ENCODE data around the gene CHN2.
"Not testable (repeated sequence)": the region's sequence is repeated elsewhere in the genome, so short reads cannot be mapped to it uniquely, and the experiment has no call there.

The CHN2 gene

DNA sequence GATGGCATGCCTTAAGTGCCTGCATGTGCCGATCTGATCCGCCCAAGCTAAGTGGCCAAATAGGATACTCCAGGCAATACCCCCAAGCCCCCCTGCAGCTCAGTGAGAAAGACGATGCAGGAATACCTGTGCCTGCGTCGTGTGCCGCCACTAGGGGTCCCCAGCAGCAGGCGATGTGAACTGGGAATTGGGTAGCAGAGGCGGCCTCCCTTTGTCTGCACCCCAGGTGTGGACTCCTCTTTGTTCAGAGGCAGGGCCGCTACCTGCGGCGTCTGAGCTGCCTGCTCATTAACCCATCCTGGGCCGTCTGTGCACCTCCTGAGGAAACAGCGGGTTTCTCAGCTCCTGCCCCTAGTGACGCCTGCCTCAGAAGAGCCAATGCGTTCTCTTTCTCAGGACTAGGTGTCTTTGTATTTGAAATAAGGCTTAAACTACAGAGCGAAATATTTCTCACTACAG lies 4.8 kb upstream of the CHN2 start:
- DNase-seq (ENCODE audit: low read depth, low spot score) = no peak

DNA sequence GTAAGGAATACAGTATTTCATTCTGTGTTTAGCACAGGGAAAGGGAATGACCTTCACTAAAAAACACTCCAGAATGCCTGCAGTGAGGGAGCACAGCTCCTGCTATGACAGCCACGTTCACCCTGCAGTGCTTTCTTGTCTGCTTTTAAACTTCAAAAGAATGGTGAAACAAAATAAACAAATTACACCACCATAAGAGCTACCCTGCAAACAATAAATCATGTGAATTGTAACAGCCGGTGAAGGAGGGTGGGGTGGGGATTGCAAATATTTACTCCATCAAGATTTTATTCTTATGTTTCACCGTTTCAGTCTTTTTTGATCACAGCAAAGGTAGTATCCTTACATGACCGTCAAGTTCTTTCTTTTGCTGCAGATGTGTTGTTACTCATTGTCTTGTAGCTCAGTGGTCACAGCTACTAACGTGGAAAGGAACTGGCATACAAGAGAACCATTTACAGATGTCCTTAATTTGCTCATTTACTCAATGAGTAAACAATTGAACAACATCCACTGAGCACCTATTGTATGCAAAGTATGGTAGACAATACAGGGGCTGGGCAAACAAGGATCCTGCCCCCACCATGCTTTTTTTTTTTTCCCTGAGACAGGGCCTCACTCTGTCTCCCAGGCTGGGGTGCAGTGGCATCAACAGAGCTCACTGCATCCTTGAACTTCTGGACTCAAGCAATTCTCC lies 4.1 kb upstream of the CHN2 start:
- DNase-seq (ENCODE audit: low read depth, low spot score) = no peak

DNA sequence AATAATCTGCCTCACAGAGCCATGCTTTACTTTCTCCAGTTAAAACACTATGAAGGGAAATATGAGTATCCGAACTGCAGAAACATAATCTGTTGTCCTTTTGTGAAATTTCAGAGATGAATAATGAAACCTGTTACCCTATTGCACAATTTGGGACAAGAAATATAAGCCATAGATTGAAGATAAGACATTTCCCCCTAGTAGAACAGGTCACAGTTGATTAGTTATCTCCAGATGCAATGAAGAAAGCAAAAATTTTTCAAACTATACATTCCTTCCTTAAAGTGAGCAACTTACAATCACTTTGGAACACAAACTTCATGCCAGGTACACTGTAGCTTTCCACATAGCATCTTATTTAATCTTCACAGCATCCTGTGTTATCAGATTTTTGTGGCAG lies 2.3 kb upstream of the CHN2 start:
- DNase-seq (ENCODE audit: low read depth, low spot score) = no peak

DNA sequence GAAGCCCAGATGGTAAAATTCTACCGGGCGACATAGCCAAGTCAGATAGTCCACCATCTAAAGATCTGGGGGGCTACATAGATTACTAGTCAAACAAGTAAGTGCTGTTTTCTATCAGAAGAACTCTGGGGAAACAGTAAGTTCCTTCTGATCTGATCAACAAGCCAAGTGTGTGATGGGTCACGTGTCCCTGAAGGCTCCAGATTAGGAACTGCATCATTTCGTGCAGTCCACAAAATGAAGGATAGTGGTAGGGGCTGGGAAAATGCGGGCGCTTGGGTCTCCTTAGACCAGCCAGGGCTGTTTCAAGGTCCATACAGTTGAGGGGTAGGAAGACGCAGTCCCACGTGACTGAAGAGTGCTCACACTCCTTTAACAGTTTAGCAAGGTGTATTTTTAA lies 1.8 kb upstream of the CHN2 start:
- DNase-seq (ENCODE audit: low read depth, low spot score) = no peak

DNA sequence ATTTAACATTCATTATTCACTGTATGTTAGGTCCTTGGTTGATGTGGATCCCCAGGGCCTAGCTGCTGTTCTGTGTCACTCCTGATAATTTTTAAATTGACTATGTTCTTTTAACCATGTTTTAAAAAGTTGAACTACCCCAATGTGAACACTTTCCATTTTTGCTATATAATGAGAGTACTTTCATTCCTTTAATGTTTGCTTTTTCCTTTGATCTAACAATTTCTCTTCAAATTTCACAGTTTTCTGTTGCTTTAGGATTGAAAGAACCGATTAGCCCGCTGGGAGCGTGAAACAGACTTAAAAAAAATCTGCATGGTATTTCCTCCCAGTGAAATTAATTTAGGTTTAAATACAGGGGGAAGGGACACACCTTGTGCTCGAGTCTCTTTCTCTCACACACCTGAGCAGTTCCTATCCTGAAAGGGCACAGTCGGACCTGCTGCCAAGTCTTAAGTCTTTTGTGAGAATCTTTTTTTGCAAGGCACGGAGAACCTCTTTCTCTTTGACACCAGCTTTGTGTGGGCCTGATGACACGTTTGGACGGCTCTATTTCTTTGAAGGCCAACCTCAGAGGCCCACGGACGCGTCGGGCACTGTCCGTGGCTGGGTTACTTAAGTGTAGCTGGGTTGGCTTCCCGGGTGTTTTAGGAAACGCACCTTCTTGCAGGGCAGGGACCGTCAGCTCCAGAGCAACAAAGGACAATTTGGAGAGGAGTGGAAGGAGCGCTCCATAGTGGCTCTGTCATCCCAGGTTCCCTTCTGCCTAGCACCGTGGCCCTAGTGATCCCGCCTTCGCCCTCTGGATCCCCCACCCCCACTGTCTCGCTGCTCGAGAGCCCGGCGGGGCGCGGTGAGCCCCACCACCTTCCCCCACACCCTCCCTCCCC lies 1.0 kb upstream of the CHN2 start:
- no peak for DNase-seq (ENCODE audit: low read depth, low spot score)

DNA sequence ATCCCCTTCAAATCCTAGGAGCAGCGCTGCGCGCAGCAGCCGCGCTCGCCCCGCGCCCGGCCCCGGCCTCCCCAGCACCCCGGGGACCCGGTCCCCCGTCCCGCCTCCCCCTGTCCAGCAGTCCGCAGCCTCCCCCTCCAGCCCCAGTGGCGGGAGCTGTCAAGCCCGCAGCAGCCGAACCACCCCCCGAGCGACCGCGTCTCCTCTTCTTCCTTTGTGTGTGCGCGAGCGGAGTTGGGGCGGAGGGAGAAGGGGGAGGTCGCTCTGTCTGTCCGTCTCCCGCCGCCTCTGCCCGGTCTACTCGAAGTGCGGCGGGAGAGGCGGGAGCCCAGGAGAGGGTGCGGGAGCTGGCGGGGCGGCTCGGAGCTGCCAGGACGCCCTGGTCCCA lies 375 bp upstream of the CHN2 start:
- no peak for DNase-seq (ENCODE audit: low read depth, low spot score)

DNA sequence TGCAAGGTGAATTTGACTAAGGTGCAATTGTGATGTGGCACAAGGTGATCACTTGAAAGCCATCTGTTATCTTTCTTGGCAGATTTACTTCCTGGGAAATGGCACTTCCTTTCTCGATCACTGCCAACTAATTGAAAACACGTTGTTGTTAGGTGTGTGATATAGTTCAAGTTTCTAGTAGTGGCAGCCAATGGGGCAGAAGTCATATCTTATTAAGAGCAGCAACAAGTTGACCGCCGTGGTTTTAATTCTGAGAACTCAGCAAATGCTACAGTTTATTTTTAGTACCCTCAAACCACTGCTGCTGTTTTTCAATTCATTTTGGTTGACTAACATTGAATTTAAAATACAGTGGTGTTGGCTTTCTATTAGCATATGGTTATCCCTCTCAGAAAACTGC lies 1.6 kb downstream of the CHN2 start:
- DNase-seq (ENCODE audit: low read depth, low spot score) = no peak

DNA sequence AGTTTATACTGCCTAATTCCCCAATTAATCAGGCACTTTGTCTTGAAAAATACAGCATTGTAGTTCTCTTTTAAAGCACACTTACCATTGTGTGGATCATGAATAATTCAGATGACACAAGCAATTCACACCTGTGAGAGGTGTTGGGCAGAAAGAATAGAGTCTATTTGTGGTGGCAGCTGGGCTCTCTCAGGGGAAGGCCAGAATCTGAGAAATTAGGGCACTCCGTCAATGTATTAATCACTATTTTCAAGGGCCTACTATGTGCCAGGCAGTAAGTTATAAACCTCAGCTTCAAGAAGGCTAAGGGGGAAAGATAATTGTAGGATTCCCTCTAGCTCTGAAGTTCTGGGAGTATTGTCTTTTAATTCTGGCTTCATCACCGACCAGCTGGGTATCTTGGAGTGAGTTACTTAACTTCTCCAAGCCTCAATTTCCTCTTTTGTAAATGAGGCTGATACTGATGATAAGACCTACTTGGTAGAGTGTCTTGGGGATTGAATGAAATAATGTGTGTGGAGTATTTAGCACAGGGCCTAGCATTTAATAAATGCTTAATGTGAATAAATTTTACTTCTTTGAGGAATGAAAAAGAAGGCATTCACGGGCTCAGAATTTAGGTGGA lies 2.5 kb downstream of the CHN2 start:
- no peak for DNase-seq (ENCODE audit: low read depth, low spot score)

DNA sequence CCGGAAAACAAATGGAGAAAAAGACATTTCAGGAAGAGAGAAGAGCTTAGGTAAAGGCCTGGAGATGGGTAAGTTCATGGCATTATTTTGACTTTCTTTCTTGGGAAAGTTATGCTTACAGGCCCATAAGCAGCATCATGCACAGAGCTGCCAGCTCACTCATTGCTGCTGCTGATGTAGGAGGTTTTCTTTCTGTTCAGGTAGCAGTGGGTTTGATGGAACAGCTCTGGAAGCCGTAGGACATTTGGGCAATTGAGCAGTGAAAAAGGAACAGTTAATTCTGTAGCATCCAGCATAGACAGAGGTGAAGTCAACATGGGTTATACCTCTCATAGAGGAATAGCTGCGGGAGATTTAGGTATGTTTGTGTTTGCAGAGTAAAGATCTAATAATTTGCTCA lies 3.3 kb downstream of the CHN2 start:
- no peak for DNase-seq (ENCODE audit: low read depth, low spot score)

DNA sequence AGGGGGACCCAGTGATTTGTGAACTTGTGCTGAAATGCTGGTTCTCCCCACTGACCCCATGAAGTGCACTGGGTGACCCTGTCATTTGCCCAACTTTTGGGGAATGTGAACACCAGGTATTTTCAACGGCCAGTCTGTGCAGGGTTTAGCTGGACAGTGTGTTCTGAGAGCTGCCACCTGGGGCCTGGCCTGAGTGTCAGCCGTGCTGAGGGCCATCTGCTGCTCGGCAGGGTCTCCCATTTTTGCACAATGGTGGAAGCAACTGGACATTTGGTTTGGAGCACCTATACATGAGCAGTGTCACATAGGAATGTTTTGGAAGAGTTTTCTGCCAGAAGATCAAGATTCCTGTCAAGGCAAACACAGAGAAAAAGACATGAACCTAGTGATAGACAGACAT lies 5.2 kb downstream of the CHN2 start:
- no peak for DNase-seq (ENCODE audit: low read depth, low spot score)

DNA sequence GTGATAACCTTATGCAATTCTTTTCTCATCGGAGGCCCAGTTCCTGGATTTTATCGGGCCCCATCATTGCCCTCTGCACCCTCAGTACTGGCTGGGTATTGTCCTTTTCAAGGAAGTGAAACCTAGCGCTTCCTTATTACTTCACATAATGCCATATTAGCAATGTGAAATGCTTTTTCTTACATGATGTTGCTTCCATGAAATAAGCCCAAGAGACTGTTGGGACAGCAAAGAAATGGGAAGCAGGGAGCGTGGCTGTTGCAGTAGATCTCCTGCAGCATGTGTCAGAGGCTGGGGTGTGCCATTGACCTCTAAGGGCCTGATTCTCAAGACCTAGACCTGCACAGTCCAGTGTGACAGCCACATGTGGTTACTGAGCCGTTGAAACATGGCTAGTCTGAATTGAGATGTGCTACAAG lies 8.1 kb downstream of the CHN2 start:
- no peak for DNase-seq (ENCODE audit: low read depth, low spot score)

DNA sequence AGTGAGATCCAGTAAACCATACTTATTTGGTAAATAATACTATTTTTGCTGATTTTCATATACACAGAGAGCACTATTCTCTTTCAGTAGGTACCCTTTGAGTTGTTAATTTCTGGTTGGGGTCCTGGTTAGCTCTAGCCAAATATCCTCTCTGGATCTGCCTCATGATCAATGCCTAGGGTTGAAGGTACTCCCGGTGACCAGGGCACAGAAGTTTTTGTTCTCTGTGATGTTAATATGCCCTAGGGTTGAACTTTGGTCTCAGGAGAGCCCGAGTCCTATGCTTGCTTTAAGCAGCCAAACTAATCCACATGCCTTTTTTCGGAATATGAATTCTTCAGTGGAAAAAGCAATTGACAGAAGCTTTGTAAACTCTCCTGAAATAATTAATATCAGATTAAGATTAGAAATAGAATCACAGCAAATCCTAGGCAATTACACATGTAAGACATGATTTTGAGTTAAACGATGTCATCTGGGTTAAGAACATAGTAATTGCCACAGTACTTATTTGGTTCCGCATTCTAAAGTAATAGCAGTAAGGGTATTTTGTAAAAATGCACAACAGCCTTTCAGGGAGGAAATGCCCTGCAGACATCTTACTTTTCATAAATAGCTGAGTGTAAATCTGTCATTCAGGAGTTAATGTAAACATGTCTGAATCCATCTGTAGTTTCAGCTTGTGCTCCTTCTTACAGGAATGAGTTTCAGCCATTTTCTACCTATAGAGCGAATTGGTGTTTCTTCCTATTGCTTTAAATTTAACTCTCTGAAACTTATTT lies 10.1 kb downstream of the CHN2 start:
- DNase-seq (ENCODE audit: low read depth, low spot score) = no peak

DNA sequence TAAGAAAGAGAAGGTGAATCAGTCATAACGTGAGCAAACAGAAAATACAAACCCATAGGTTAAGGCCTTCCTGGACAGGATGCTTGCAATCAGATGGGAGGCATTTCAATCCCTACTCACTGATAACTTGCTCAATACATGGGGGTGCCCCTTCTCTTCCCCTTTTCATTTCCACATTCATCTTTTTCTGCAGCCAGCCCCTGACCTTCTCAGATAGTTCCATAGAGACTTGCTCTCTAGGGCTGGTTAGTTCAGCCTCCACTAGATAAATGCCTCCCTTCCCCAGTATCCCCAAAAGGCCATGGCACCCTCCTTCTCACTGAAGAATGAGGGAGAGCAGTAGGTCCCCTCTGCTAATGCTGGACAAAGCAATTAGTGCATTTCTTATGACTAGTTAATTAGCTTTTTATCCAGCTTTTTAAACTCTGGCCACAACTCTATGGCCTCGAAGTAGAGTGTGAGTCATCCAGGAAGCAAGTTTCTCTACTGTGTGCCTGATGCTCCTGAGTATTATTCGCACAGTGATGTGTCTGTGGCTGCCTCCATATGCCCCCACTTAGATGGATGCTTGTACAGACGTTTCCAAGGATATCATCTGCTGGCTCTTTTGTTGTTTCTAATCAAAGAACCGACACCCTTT lies 12.7 kb downstream of the CHN2 start:
- no peak for DNase-seq (ENCODE audit: low read depth, low spot score)

DNA sequence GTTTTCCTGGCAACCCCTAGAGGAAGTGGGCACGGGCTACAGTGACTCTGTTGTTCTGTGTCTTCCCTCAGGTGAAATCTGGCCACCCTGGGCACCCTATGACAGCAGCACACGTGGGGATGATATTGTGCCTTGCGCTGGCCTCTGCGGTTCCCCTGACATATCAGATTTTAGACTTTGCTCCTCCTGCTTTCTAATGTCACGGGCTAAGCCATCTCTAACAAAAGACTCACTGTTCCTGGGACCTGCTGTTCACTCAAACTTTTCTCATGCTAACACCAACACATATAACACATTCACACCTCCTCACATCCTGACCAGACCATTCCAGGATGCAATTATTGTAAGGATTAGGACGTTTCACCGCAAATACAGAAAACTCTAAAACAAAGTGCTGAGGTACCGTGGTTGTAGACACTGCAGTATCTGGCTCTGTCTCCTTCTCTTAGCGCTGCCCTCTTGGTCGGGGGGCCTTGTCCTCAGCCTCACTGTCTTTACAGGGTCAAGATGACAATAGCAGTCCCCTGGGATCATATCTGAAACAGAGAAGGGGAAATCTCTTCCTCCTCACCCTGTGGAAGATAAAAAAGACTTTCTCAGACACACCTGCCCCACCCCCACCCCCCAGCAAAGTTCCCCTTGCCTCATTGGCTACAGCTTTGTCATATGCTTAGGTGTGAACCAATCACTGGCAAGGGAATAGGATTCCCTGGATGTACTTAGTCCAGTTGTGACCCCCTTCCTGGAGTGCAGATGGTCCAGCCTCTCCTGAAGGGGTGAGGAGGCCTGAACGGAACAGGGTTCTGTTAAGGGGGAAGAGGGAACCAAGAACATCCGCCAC lies 14.1 kb downstream of the CHN2 start:
- DNase-seq (ENCODE audit: low read depth, low spot score) = no peak

DNA sequence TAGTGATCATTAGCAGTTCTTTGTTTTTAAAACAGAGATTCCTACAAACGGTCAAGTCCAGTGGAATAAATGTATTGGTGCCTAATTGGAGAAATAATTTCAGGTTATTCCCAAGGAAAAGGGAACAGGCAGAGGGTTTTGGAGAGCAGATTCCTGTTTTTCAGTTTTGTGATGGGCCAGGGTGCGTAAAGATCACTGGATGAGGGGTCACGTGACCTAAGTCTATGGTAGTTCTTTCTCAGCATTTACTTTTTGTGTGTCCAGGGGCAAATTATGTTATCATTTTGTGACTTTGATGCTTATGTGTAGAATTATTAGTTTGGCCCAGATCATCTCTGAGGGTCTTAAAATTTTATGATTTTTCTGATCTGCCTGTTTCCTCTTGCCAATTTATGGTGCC lies 15.2 kb downstream of the CHN2 start:
- DNase-seq (ENCODE audit: low read depth, low spot score) = no peak

DNA sequence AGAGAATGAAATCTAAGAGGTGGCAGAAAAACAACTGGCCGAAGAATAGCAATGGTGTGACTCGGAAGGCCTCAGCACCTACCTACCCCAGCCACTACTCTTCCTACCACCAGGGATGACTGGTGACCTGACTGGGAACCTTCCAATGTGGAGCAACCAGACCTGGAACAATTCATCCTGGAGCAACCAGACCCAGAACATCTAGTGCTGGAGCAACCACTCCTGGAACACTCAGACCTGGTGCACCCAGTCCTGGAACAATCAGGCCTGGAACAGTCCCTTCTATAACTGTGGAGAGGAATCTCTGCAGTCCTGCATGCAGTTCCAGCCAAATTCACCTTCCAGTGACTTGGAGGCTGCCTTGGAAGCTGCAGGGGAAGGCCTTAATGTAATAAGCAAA lies 18.2 kb downstream of the CHN2 start:
- DNase-seq (ENCODE audit: low read depth, low spot score) = not testable (repeated sequence)

DNA sequence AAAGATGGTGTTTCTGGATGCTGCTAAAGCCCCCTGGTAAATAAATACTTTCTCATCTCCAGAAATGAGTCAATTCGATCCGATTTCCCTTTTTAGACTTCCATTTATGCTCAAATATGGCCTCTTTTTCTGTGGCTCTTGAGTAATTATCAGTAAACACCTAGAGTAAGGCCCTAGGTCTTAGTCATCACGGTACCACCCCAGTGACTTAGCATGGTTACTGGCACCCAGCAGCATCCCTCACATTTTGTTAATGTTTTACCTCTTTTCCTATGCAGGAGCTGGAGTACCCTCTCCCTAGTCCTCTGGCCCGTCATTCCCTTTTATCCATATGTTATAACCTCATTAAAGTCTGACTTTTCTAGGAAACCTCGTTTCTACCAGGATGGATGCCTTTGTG lies 19.5 kb downstream of the CHN2 start:
- no peak for DNase-seq (ENCODE audit: low read depth, low spot score)

DNA sequence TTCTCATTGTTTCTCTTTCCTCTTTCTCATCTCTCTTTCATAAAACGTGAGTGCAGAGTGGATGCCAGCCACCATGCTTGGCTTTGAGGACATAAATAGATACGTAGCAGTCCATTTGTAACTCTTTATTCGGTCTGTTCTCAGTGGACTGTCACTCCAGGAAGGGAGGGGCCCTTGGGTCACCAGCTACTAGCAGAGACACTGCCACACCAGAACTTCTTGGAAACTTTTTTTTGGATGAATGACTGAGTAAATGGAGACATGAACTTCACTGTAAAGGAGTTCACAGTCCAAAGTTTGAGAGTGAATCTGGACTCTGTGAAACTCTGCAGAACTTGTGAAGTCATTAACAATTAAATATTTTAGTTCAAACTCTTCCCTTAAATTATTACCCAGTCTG lies 20.2 kb downstream of the CHN2 start:
- no peak for DNase-seq (ENCODE audit: low read depth, low spot score)

DNA sequence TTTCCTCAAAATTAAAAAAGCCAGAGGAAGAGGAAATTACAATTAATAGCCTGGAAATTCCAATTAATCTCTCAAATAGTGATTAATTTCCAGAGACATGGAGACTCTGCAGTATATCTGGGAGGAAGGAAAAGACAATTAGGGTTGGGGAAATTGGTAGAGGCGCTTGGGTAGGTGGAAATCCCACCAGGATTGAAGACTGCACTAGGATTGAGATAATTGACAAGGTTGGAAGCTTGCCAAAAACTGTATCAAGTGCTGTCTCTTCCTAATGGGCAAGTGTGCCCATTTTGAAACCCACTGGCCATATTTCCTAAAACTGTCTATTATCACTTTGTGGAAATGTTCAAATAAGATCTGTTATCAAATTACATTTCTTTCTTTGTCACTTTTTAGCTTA lies 21.6 kb downstream of the CHN2 start:
- no peak for DNase-seq (ENCODE audit: low read depth, low spot score)

DNA sequence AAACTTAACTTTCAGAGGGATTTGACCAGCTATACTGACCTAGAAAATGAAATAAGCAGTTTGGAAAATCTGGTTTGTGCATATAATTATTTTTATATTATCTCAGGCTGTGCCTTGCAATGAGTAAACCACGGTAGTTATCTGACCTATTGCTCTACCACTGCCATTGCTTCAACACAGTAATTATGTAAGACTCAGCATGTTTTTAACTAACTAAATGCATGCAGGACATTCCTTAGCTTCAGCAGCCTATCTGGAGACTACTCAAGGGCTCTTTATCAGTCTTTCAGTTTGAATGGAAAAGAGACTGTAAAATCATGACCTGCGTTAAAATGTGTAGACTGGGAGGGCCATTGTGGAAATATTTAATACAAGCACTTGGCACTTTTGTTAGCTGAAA lies 22.5 kb downstream of the CHN2 start:
- DNase-seq (ENCODE audit: low read depth, low spot score) = no peak

DNA sequence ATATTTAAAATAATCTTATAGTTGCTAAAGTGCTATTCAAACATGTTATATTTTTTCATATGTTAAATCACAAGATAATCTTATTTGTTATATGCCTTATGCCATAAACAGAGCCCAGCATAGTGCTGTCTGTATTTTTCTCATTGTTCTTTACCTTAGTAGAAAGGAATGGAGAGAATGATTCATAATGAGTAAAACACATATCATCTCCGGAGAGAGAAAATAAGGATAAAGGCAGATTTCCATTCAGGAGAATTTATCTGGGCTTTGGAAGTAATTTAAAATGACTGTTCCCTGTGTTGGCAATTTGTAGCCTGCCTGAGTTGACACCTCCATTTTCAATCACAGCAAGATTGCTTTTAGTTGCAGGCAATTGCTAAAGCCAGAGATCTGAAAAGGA lies 30.2 kb downstream of the CHN2 start:
- DNase-seq (ENCODE audit: low read depth, low spot score) = no peak

Data from activated naive CD8-positive, alpha-beta T cell treated with anti-CD3 and anti-CD28 coated beads, Interleukin-2, amount 50 U/mL, for 16 hours (primary cell).